GM21717 (cell line): ENCODE results near the gene CTDSPL.
"Not testable (repeated sequence)": the region's sequence is repeated elsewhere in the genome, so short reads cannot be mapped to it uniquely, and the experiment has no call there.

Experiments used
- ATAC-seq: cut with Tn5 transposase; IDR thresholded peaks from one replicate; pipeline ENCODE4 v1.9.1; 2021; ENCODE audit warnings: mild to moderate bottlenecking, moderate library complexity; ENCODE audit not compliant: unreplicated experiment

CTDSPL gene

DNA sequence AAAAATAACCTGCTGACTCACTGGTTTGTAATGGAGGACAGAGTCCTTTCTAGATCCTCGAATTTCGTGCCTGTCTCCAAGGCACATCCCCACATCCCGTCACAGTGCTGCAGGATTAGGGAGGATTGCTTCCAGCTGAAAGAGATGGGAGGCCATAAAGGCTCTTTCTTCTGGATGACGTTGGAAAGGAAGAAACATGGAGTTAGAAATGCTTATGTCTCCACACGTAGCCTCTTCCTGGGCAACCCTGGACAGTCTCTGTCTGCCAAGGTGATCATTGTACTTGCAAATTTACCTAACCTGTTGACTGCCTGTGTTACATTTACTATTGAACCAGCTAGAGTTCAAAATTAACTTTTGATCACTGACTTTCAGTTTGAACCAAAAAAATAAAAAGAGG, 101.3 kb downstream of the CTDSPL start:
- ATAC-seq = no peak

- ATAC-seq = no peak
Measured at GRCh38 chr3:37963635-37964034, 102.0 kb downstream of the CTDSPL start.

GRCh38 chr3:37964146-37964545, 102.5 kb downstream of the CTDSPL start:
- no peak for ATAC-seq

- ATAC-seq = no peak
Measured at GRCh38 chr3:37964716-37965115, 103.0 kb downstream of the CTDSPL start.

DNA sequence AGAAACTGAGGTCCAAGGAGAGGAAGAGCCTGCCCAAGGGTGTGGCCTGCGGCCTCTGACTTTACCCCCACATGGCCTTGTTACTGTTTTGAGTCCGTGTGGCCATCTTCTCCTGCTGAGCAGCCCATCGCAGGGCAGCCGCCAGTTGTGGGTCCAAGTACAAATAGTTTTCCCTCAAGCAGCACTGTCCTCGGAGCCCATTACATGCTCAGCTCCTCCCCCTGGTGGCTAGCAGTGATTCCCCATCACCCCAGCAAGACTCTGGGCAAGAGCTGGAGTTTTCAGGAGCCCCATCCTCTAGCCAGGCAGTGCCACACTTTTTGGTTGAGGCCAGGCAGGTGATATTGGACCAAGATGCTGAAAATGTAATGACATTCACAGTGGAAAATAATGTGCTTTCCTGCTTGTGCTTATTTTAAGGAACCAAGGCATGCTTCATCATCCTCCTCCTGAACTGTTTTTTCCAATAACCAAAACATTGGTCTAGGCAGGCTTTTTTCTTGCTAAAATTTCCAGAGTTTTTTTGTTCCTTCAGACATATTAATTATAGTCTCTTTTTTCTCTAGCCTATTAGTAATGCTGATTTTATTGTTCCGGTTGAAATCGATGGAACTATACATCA, 105.7 kb downstream of the CTDSPL start:
- ATAC-seq = no peak

DNA sequence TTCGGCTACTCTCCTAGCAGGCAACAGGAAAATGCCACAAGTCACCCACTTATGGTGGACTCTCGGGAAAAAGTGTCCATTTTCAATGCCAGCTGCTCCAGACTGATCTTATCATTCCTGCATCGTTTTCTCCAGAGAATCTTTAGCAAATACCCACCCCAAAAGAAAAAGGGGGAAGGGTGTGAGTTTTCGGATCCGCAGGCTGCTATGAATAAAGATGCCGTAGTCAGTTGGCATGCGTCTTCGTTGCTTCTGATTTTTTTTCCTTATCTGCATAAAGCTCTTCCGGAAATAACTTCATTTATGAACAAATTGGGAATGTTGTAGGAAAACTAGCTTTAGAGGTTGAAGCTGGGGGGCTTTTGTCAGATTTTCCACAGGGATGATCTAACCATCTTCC, 106.5 kb downstream of the CTDSPL start:
- ATAC-seq = no peak

- no peak for ATAC-seq
Measured at GRCh38 chr3:37968813-37969595, 107.3 kb downstream of the CTDSPL start.

GRCh38 chr3:37969596-37970100, 108.0 kb downstream of the CTDSPL start:
- ATAC-seq = no peak

- ATAC-seq = no peak
Measured at GRCh38 chr3:37970802-37971201, 109.1 kb downstream of the CTDSPL start.

- no peak for ATAC-seq
Measured at GRCh38 chr3:37971467-37971866, 109.8 kb downstream of the CTDSPL start.

DNA sequence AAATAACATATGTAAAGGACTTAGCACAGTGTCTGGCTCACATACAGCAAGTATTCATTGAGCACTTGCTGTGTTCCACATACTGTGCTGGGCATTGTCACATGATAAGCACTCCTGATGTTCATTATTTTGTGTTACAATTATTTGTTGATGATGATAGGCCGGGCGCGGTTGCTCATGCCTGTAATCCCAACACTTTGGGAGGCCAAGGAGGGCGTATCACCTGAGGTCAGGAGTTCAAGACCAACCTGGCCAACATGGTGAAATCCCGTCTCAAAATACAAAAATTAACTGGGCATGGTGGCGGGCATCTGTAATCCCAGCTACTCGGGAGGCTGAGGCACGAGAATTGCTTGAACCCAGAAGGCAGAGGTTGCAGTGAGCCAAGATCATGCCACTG, 110.4 kb downstream of the CTDSPL start:
- ATAC-seq = not testable (repeated sequence)

DNA sequence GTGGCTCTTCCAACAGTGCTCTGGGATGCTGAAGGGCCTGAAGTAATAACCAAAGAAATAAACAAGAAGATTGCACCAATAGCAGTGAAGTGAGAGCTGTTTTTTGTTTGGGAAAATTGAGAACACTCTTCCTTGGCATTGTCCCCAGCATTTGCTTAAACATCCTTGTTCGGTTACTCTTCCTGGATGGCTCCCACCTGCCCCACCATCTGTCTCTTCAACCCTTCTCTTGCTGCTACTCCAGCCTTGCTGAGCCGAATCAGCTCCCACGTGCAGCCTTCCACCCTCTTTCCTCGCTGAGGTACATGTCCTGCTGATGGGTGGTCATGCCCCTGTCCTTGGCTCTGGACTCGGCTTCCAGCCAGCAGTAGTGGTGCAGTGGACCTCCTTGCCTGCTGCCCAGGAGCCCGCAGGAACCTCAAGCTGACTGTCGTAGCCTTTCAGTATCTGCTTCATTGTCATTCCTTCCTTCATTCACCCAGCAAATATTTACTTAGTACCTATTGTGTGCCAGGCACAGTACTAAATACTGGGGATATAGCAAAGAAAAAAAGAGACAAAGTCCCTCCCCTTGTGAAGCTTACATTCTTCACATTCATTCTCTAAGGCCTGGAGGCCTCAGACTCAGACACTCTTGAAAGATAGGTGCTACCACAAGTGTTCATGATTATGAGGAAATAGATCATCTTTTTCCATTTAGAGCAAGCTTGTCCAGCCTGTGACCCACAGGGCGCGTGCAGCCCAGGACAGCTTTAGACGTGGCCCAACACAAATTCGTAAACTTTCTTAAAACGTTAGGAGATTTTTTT, 111.8 kb downstream of the CTDSPL start:
- no peak for ATAC-seq

- ATAC-seq = no peak
Measured at GRCh38 chr3:37974121-37975083, 112.7 kb downstream of the CTDSPL start.

DNA sequence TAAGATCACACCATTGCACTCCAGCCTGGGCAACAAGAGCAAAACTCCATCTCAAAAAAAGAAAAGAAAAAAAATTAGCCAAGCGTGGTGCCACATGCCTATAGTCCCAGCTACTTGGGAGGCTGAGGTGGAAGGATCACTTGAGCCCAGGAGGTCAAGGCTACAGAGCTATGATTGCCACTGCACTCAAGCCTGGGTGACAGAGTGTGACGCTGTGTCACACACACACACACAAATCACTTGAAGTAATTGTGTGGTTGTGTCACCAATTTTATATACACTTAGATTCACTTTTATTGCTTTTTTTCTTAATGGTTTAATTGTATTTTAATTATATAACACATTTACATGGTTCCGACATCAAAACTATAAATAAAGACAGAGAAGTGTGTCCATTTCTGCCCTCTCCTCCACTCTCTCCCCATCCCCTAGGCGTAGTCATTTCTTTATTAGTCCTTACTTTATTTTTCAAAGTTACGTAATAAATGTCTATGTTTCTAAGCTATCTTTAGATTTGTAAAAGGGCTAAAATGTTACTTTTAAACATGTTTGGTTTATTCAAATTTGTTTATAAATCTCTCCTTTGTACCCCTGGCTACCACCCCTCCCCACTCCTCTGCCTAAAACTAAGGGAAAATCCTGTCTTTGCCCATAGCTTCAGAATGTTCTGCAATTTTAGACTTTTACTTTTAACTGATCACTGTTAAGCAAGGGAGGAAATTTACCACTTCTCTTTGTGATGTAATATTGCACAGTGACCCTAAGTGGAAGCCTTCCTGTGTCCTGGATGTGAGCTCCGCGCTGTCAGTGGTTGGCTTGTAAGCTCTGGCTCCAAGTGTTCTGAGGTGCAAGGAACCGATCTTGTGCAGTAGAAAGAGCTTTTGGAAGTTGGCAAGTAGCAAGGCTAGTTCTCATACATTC, 118.1 kb downstream of the CTDSPL start:
- ATAC-seq = no peak

DNA sequence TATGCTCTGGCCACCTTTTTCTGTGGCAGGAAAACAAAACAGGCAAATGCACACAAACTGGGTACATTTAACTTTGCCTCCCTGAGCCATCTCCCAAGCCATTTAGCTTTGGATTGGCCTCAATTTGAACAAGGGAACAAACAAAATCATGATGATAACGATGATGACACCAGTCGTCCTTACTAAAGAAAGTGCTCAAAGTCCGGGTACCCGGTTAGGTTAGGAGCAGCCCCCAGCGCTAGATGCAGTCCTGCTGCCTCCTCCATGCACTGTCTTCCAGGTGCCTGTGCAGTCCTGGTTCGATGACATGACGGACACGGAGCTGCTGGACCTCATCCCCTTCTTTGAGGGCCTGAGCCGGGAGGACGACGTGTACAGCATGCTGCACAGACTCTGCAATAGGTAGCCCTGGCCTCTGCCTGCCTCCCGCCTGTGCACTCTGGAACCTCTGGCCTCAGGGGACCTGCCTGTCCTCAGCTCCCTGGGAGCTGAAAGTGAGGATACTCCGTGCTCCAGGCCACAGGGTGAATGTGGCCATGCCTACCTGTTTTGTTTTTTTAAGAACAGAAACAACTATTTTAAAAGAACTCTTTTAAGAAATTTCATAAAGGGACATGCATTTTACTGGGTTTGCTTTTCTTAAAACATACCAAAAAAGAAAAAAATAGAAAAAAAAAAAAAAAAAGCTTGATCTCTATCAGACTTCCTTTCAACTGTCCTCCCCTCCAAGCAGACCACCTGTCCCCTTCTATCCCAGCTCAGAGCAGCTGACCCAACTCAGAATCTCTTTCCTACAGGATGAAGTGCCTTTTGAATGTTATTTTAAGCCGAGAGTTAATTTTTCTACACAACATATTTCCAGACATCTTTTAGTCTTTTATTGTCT, 119.0 kb downstream of the CTDSPL start:
- no peak for ATAC-seq

GRCh38 chr3:37981348-37981664, 119.6 kb downstream of the CTDSPL start:
- ATAC-seq = no peak

DNA sequence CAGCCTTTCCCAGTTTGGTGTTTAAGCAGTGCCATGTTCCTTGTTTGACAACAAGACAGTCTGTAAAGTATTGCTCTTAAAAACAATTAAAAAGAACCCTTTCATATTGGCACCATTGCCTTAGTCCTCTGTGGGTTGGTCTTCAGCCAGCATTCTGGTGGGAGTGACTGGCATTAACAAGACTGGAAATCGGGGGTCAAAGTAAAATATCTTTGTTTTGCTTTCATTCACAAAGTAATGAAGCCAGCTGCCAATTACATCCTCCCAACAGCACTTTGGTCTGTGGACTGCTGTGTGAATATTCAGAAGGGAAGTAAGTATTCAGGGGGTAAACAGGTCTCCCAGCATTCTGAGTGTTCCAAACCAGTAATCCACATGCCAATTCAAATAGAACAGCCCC, 120.7 kb downstream of the CTDSPL start:
- ATAC-seq = no peak

DNA sequence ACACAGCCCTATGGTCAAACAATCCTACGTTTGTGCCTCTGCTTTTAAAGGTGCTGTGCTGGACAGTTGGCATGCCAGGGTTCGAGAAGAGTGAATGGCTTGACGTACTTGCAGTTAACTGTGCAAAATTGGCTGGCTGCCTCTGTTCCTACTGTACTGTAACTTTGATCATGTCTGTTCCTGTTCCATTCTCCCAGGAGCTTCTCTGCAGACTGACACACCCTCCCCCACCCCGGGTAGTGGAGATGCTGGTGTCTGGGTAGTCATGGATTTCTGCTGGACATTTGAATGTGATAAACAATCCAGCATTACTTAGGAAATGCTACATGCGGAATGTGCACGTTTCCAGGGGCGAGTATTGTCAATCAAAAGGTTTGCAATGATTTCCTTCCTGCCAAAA, 122.4 kb downstream of the CTDSPL start:
- no peak for ATAC-seq

DNA sequence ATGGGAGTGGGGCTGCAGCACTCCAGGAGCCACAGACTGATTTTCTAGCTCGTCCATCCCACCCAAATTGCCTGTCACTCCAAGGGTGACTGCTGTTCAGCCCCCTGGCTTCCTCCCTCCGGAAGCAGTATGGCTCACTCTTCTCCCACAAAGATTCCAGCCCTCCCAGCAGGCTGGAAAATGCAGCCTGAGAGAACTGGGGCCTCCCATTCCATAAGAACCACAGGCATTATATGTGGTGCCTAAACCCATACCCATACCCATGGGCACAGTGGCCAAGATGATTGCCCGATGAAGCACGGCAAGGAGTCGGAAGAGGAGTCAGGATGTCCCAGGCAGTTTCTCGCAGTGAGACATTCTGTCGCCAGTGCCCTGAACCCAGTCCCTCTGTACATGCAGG, 122.9 kb downstream of the CTDSPL start:
- ATAC-seq = no peak
